Measurements from ENCODE around the gene EEF1A2.

Gene EEF1A2

DNA sequence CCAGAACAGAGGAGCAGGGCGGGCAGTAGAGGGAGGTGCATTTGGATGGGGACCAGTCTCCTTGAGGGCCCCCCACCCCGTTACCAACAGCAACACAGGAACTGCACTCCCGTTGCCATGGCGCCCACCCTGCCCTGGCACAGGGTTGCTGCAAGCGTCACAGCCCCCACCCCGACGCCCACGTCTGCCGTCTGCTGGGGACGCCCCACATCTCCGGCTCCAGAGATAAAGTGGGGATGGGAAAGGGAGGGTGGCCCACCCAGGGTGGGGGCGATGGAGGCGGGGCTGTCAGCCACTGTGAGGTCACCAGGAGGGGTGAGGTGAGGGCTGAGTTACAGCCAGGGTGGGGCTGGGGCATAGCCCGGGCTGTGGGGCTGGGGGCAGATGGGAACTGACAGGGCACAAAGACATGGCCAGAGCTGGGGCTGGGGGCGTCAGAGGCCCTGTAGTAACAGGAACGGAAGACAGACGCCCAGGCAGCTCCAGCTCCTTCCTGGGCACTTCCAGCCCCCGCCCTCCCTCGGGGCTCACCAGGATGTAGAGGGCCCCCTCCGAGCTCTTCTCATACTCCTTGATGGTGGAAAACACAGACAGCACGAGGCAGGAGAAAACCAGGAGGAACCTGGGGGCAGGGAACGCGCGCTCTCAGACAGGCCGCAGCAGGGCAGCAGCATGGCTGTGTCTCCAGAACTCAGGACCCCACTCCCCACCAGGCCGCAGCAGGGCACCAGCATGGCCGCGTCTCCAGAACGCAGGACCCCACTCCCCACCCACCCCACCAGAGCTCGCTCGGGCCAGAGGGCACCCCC is 52.5 kb downstream of the EEF1A2 start:
- Histone ChIP-seq H3K4me3 (no peak overlapping the region), H3K27ac (no peak overlapping the region)

- H3K4me3 ChIP-seq = no peak overlapping the region
- H3K27ac ChIP-seq = no peak overlapping the region
Measured at GRCh38 chr20:63445075-63445734, 53.7 kb downstream of the EEF1A2 start.

DNA sequence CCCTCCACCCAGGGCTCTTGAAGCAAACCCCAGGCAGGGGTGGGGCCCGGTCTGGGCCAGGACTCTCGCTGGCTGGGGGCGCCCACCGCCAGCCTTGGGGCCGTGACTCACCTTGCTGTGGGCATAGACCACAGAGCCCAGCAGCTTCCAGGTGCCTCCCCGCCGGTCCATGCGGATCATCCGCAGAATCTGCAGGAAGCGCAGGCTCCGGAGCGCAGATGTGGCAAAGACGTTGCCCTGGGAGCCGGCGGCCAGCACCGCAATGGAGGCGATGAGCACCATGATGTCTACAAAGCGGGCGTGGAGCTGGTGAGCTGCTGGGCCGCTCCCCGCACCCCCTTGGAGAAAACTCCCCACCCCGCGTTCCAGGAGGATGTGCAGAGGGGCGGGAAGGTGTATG is 54.3 kb downstream of the EEF1A2 start:
- no peak overlapping the region for H3K27ac ChIP-seq
- no peak overlapping the region for H3K4me3 ChIP-seq

DNA sequence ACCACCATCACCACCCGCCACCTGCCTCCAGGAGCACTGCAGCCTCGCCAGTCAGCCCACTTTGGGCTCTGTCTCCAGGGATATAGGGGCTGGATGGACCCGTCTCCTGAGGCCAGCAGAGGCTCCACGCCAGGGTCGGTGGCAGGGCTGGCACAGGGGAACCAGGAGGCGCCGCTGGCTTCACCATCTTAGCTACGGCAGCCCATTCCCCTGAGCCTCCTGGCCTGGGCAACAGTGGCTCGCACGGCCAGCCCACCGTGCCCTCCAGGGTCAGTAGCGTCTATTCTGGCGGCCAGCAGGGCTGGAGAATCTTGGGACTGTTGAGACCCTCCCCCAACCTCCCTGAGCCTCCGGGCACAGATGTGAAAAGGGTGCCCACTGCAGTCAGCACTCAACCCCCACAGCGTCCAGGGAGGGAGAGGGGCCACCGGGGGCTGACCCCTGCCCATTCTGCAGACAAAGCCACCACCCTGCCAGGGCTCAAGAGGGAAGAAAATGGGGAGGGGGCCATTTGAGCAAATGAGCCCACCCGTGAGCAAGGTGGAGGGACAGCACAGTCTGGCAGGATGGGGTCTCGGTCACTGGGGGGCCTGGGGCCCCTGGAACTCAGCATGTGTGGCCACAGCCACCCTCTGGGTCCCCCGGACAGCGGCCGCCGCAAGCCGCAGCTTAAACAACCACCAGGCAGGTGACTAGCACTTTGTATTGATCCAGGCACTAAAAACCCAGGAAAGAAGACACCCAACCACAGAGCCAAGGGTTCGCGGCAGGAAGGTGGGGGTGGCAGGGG is 55.1 kb downstream of the EEF1A2 start:
- no peak overlapping the region for H3K27ac ChIP-seq
- H3K4me3 ChIP-seq = no peak overlapping the region

- no peak overlapping the region for H3K27ac ChIP-seq
Measured at GRCh38 chr20:63442100-63442493, 56.8 kb downstream of the EEF1A2 start.

DNA sequence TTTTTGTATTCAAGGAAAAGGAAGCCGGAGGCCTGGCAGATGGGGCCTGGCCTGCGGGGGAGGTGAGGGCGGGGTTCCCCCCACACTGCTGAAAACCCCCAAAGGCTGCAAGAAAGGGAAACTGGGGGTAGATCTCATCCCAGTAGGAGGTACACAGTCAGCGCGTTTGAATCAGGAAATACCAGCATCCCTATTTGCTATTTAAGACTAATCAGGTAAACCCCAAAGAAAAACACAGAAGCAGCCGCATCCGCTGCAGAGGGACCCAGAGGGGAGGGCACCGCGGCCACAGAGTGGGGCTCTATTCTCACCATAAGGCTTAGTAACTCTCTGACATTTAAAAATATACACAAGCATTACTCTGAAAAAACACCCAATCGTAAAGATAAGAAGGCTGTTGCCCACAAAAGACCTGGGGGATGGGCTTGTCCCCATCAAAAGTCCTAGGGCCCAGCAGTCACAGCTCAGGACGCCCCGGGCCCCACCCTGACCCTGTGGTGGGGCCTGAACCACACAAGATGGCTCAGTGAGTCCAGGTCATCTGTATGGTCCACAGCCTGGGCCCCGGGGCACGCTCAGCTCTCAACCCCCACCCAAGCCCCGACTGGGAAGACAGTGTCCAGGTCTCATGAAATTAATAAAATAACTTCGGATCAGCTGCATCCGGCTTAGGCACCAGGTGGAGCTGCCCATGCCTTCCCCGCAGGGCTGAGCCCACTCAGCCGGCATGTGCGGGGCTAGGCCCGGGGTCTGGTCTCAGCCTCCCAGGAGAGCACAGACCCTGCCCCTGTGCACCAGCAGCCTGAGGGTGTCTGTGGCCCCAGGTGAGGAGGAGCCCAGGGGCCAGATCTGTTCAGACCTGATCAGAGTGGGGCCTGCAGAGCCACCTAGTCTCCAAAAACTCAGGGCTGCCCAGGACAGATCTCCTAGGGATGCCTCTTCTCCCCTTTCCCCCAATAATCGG is 57.5 kb downstream of the EEF1A2 start:
- Histone ChIP-seq H3K4me3 (no peak overlapping the region), H3K27ac (peak overlapping the region in 1 of 21 experiments; percentile 40)

More at GRCh38 chr20:63442100-63442493, 56.8 kb downstream of the EEF1A2 start:
- no peak overlapping the region for H3K4me3 ChIP-seq

DNA sequence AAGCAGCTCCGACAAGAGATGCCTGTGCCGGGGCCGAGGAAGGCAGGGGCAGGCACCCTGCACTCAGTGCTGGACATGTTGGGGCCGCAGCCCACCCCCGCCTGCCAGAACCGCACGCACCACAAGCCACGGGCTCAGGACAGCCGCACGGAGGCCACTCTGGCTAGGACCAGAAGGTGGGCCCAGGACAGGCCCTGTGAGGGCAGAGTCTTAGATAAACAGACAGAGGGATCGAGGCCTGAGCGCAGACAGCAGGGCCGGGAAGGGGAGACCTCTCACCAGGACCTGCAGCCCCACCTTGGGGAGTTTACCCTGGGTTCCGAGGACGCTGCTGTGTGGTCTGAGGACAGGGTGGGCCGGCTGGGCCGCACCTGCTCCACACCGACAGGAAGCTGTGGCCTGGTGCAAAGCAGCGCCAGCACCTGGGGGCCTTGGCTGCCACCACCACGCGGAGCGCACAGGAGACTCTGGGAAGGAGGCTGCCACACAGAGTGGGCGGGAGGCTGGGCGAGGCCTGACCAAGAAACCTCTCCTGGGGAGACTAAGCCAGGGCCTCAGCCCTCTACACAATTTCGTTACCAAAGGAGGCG is 58.4 kb downstream of the EEF1A2 start:
- H3K4me3 ChIP-seq = no peak overlapping the region
- no peak overlapping the region for H3K27ac ChIP-seq

DNA sequence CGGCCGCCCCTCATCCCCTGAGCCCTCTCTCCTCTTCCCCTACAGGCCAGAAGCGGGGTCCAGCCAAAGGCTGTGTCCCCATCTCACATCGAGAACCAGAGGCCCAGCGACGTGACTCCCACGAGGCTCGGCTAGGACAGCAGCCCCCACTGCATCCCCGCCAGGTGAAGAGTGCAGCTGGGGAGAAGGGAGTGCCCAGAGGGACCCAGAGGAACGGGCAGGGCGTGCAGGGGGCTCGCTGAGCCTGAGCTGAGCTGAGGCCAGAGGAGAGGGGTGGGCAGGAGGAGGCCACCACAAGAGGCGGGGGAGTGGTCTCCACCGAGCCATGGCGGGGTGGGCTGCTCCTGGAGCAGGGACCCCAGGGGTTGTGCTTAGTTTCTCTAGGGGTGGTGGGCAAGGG is 59.0 kb downstream of the EEF1A2 start:
- H3K27ac ChIP-seq = no peak overlapping the region

DNA sequence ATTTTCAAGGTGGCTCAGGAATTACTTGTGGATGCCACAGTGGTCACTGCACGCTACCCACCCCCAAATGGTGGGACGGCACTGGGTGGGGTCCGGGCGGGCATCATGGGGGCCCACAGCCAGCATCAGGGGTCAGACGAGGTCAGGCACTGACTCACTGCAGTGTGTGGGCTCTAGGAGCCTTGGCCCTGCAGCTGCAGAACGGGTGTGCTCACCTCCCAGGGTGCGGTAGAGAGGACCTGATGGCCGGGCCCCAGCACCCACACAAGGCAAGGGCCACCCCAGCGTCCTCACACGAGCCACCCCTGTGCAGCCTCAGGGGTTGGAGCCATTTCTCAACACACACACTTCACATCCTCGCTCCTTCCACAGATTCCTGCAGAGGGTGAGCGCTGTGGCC is 60.8 kb downstream of the EEF1A2 start:
- no peak overlapping the region for H3K4me3 ChIP-seq
- no peak overlapping the region for H3K27ac ChIP-seq

More for the DNA sequence above, 59.0 kb downstream of the EEF1A2 start:
- no peak overlapping the region for H3K4me3 ChIP-seq

Data from skin epidermis (tissue), 12 donors.